Measurements from ENCODE around the gene ARL4C.
"Not testable (repeated sequence)": the region's sequence is repeated elsewhere in the genome, so short reads cannot be mapped to it uniquely, and the experiment has no call there.

Gene ARL4C

DNA sequence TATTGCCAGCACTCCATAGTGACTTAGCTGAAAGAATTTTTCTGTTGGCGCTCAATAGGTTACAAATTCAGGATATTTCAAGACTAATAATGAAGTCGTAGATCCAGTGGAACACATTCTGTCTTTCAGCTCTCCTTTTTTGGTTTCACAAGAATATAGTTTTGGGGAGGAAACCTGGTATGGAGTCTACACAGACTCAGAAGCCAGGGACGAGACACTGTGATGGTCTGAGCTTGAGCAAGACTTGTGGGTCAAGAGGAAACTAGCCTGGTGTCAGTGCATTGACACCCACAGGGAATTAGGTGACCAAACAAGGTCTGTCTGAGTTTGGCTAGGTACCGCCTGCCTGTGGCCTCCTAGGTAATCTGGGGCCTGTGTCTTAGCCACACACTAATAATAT is 26.9 kb downstream of the ARL4C start:
- no peak for DNase-seq

DNA sequence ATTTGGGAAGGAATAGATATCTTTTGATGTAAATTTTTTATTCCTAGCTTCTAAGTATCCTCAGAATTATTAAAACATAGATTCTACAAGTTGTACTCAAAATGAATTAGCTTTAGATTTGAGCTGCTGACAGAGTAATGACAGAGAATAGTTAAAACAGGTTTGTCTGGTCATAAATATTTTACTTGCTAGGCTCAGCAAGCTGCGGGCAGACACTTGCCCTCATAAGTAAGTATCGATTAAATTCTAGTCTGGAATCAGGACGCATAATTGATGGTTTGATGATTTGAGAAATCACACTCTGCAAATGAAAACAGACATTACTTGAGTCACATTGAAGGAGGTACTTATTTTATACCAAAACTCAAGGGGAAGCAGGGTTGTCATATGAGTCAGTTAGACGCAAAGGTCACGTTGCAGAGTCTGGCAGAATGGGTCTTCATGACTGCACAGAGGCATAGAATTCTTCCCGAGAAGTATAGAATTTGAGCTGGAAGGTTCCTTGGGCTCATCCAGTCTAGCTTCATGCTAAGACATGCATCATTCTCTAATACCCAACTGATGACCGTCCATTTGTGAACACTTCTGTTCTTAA is 27.5 kb downstream of the ARL4C start:
- DNase-seq: no peak

GRCh38 chr2:234468503-234468902 is 28.4 kb downstream of the ARL4C start:
- no peak for DNase-seq

GRCh38 chr2:234467289-234467688 is 29.6 kb downstream of the ARL4C start:
- DNase-seq: no peak

DNA sequence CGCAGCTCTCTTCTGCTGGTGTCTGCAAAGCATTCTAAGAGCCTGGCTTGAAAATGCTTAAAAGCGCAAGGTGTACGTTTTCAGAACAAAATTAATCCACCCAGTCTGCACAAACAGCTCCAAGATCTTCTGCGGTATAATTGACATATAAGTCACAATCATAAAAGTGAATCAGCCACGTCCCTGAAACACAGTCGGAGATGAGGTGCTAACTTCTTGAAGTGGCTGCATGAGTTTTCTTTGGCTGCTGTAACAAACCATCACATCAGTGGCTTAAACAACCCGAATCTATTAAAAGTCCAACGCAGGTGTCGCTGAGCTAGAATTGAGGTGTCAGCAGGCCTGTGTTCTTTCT is 32.6 kb downstream of the ARL4C start:
- no peak for DNase-seq

DNA sequence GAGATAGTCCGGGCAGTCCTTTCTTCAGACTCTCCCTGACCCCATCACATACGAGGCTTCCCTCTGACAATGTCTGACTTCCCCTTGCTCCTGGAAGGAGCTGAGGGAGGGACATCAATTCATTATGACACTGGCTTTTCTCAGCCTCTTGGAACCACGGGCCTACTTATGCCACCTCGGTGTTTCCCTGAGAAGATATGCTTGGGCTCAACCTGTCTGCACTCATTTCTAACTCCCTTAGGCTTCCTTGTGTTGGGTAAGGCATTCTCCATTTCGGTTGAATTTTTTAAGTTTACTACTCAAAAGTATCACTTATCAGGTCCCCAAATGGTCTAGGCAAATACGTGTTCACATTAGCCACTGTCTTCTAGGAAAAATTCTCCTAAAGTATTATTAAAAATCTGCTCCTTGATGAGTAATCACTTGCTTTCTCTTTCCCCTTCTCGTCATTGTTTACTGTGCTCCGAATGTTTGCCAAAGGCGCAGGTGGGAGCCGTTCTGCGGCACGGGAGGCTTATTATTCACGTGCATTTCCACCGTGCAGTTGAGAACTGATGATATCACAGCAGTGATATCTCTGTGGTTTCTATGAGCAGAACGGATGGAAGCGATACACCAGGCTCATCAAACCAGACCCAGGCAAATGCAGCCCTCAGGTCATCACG is 33.1 kb downstream of the ARL4C start:
- no peak for DNase-seq

DNA sequence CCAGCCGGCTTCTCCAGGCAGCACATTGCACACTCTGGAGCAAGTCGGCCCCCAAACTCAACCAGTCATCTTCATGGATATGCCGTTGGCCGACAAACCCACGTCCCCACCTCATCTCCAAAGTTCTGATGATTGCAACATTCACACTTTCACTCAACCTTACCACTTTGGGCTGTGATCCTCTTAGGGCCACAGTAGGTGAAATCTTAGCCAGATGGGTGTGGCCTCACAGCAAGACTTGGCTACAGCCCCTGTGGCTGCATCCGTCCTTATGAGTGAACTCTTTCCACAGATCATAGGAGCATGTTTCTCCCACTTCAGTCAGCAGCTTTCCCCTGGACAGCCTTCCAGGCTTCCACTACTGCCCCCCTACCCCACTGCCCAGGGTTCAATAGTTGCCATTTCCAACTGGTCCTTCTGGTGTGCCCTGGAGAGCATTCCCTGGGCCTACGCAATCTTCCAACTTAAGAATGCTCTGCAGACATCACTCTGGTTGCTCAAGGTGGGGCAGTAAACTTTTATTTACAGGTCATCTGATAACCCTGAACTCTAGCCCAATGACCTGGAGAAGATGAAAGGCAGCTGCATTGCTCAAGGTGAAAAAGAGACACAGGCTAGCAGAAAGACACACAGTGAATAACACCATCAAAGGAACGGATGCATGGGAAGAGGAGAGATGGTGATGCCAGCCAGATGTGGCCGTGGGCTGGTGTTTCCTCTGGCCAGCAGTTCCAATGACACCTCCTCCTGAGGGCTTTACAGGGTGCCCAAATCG is 34.5 kb downstream of the ARL4C start:
- no peak for DNase-seq

DNA sequence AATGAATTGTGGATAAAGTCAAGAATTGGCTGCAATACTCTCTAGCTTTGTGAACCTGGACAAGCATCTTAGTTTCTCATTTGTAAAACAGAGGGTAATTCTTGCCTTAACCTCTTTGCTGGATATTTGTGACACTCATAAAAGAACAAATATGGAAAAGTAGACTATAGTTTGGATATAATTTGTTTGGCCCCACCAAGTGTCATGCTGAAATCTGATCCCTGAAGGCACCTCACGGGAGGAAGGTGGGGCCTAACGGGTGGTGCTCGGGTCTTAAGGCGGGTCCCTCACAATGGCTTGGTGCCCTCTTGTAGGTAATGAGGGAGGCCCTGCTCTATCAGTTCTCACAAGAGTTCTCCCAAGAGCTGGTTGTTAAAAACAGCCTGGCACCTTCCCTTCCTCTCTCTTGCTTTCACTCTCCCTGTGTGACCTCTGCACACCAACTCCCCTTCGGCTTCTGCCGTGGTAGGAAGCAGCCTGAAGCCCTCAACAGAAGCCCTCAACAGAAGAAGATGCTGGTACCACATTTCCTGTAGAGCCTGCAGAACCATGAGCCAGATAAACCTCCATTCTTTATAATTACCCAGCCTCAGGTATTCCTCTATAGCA is 37.4 kb downstream of the ARL4C start:
- no peak for DNase-seq

DNA sequence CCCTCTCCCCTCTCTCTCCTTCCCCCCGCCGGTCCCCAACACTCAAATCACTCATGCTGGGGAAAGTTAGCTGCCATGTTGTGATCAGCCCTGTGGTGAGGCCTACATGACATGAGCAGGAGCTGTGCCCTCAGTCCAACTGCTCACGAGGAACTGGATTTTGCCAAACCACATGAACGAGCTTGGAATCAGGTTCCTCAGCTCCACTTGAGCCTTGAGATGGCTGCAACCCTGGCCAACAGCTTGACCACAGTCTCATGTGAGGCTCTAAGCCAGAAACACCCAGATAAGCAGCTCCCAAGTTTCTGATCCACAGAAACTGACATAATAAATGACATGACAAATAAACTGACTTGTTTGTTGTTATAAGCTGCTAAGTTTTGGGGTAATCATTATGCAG is 38.4 kb downstream of the ARL4C start:
- peak; percentile 21 for DNase-seq

GRCh38 chr2:234457421-234457820 is 39.5 kb downstream of the ARL4C start:
- DNase-seq: no peak

GRCh38 chr2:234455246-234455645 is 41.6 kb downstream of the ARL4C start:
- DNase-seq: not testable (repeated sequence)

- peak; percentile 35 for DNase-seq
Measured at GRCh38 chr2:234454433-234454832, 42.4 kb downstream of the ARL4C start.

DNA sequence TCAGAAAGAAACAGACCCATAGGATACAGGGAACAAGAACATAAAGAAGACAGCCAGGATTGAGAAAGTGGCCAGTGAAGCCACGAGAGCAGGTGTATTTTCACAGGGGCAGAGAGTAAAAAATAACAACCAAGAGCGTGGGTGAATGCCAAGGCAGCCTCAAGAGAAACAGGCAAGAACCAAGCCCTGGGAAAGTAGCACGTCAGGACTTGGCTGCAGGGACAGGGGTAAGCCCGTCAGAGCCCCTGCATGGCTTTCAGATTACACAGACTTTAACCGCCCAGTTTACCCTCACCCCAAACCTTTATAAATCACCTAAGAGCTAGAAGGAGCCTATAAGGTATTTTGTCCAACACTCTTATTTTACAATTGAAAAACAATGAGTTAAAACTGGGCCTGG is 43.7 kb downstream of the ARL4C start:
- DNase-seq: no peak

- no peak for DNase-seq
Measured at GRCh38 chr2:234451852-234452625, 44.8 kb downstream of the ARL4C start.

GRCh38 chr2:234451242-234451641 is 45.6 kb downstream of the ARL4C start:
- DNase-seq: no peak

DNA sequence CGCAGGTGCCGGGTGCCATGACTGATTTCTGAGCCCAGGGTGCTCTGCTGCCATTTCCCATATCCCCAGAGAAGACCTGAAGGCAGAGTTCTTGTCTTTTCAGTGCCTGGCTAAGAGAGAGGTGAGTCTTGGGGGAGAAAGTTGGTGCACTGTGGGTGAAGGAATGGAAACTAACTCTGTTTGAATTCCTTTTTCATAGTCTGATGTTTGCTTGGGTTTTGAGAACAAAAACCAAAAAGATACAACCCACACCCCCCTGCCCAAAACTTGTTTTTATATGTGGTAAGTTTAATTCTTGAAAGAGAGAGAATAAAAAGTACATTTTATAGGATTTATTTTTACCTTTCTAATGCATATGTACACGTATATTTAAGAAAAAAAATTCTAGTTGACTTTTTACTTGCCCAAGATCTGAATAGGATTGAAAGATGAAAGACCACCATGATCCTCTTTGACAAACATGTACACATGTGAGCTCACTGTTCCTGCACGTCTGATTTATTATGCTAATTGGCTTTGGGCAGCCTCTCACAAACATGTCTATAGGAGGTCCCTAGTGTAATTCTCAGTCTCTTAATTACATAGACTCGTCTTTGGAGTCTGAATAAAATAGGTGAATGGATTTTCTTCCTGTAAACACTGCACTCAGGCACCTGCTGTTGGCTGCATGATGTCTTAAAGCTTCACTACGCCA is 46.3 kb downstream of the ARL4C start:
- DNase-seq: no peak

- no peak for DNase-seq
Measured at GRCh38 chr2:234448506-234449184, 48.2 kb downstream of the ARL4C start.

GRCh38 chr2:234447963-234448362 is 48.9 kb downstream of the ARL4C start:
- no peak for DNase-seq

GRCh38 chr2:234447189-234447588 is 49.7 kb downstream of the ARL4C start:
- DNase-seq: no peak

DNA sequence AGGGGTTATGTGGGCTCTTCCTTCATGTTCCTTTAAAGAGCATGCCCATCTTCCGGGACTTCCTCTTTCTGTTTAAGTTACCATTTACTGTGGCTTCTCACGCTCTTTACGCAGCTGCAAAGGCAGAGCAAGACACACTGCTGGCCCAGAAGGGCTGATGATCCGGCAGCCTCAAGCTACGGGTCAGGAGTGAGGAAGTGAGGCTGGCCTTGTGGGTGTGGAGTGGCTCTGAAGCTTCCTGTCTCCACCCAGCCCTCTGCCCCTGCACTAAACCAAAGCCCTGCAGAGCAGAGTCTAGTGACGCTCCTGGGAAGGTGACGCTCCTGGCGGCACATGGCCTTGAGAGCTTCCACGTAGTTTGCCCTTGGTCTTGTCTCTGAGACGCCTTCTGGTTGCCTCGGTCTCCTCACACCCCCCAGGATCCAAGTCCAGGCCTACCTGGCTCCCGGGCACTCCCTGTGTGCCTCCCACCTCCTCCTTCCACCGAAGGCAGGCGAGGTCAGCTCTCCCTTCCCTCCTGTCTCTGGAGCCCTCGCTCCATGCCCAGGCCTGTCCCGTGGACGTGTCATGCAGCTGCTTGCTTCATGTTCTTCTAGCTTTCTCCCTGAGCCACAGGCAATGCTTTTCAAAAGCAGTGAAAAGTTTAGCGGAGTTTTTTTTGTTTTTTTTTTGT is 50.3 kb downstream of the ARL4C start:
- DNase-seq: peak; percentile 100

GRCh38 chr2:234444893-234445292 is 52.0 kb downstream of the ARL4C start:
- peak; percentile 53 for DNase-seq
